PC-3 (cell line): Measurements from ENCODE around the gene LIN28B. TPM values are rescaled to one million over a fixed set of nuclear protein-coding genes. Genes with fewer than 3 reads are reported as not detected.

Experiments
- ATAC-seq: fragments of 200-7000 bp; cut with Tn5 transposase; 2 replicates; pipeline ENCODE4 v1.9.1; 2020; ENCODE audit warnings: mild to moderate bottlenecking, moderate library complexity
- BruUV-seq: library from RNA; stranded (reverse); fragments of 400-500 nt; replicated peaks from 2 replicates; lab custom pipeline; 2021; lab: Mats Ljungman, UMichigan
- CTCF ChIA-PET: fragments of 300-600 bp; sonication (Branson Sonifier 250); formaldehyde crosslinking; loops from one replicate; lab custom pipeline; 2022; ENCODE audit warnings: antibody characterized with exemption; lab: Charles Lee
- POLR2A ChIA-PET: fragments of 300-600 bp; sonication (Branson Sonifier 250); formaldehyde crosslinking; loops from one replicate; lab custom pipeline; 2022; ENCODE audit warnings: antibody characterized with exemption; ENCODE audit not compliant: unreplicated experiment; lab: Charles Lee
- DNase-seq: peaks from one replicate; pipeline ENCODE4 v3.0.0-alpha.2; 2015
- H2AFZ ChIP-seq: fragments of 300-600 bp; sonication (generic); 2 replicates; pipeline ENCODE4 v1.6.0; 2016; ENCODE audit warnings: antibody characterized with exemption, low read length
- H3F3A ChIP-seq: fragments of 300-600 bp; sonication (generic); one replicate; pipeline ENCODE4 v1.6.0; 2017; ENCODE audit warnings: antibody characterized with exemption, low read length, control low read depth, mild to moderate bottlenecking; ENCODE audit not compliant: unreplicated experiment
- H3K27ac ChIP-seq: fragments of 300-600 bp; sonication (generic); 2 replicates; pipeline ENCODE4 v1.5.1; 2016; ENCODE audit warnings: mild to moderate bottlenecking, low read length
- H3K27me3 ChIP-seq: fragments of 300-600 bp; sonication (generic); 2 replicates; pipeline ENCODE4 v1.6.1; 2016; ENCODE audit warnings: low read length, mixed read lengths
- H3K36me3 ChIP-seq: fragments of 300-600 bp; sonication (generic); 2 replicates; pipeline ENCODE4 v1.6.1; 2016; ENCODE audit warnings: low read depth, mixed run types, low read length, mixed read lengths
- H3K4me1 ChIP-seq: fragments of 300-600 bp; sonication (generic); 2 replicates; pipeline ENCODE4 v1.5.1; 2016; ENCODE audit warnings: low read length; ENCODE audit not compliant: insufficient read depth
- H3K4me2 ChIP-seq: fragments of 300-600 bp; sonication (generic); 2 replicates; pipeline ENCODE4 v1.6.0; 2016; ENCODE audit warnings: low read length
- H3K4me3 ChIP-seq: fragments of 300-600 bp; sonication (generic); 2 replicates; pipeline ENCODE4 v1.5.1; 2016; ENCODE audit warnings: mild to moderate bottlenecking, low read length, mixed read lengths
- H3K79me2 ChIP-seq: fragments of 300-600 bp; sonication (generic); 2 replicates; pipeline ENCODE4 v1.6.1; 2017; ENCODE audit warnings: low read length, mixed read lengths
- H3K9ac ChIP-seq: fragments of 300-600 bp; sonication (generic); 2 replicates; pipeline ENCODE4 v1.6.0; 2016; ENCODE audit warnings: mild to moderate bottlenecking, low read length
- H3K9me2 ChIP-seq: fragments of 300-600 bp; sonication (generic); replicated peaks from 2 replicates; pipeline ENCODE4 v1.6.1; 2016; ENCODE audit warnings: mixed run types, low read length, mixed read lengths
- H3K9me3 ChIP-seq: fragments of 300-600 bp; sonication (generic); 2 replicates; pipeline ENCODE4 v1.6.1; 2016; ENCODE audit warnings: low read length, mixed read lengths
- H4K20me1 ChIP-seq: fragments of 300-600 bp; sonication (generic); 2 replicates; pipeline ENCODE4 v1.6.1; 2016; ENCODE audit warnings: low read length, mixed read lengths
- EZH2 ChIP-seq: fragments of 300-600 bp; sonication (generic); IDR thresholded peaks from one replicate; pipeline ENCODE4 v1.6.1; 2017; ENCODE audit warnings: antibody characterized with exemption, mild to moderate bottlenecking, low read length; ENCODE audit not compliant: unreplicated experiment
- EZH2phosphoT487 ChIP-seq: fragments of 300-600 bp; sonication (generic); IDR thresholded peaks from 2 replicates; pipeline ENCODE4 v1.6.1; 2018; ENCODE audit warnings: mild to moderate bottlenecking, antibody characterized with exemption, low read length, borderline replicate concordance
- intact Hi-C: fragments of 100-400 bp; cut with micrococcal nuclease; formaldehyde crosslinking; loops from 2 replicates; pipeline ENCODE4 v1.9.0; 2023
- total RNA-seq: library from RNA; depleted of rRNA; stranded (reverse); fragments of >200 nt; gene quantifications from 2 replicates; pipeline ENCODE4 v1.2.3, GENCODE V29; 2014; rRNA removed
- TF ChIP-seq, protein P1 (sequence below): fragments of 300-600 bp; sonication (generic); conservative IDR thresholded peaks from 2 replicates; pipeline ENCODE4 v1.5.1; 2017; ENCODE audit warnings: antibody characterized with exemption, low read depth, mild to moderate bottlenecking, low read length

The LIN28B gene
- total RNA-seq, 1 experiment from 2014 or later, result 0.11 TPM

DNA sequence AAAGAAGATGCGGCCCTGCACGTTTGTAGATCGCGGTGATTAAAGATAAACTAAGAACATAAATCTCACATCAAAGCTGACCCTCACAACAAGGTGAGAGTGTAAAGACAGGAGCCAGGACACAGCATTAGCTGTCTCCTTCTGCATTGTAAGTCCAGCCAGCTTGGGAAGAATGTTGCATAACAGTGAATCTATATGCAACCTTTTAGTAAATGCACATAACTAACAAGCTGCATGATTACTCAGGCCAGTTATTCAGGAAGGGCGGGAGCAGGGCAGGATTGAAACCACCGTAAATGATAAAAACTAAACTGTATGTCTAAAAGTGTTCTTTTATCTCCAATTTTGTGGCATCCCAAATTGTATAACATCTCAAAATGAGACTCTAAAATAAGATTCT, 165.8 kb downstream of the LIN28B start:
- no peaks in the 10 kb centered on the region for H3F3A ChIP-seq
- H3K27me3 ChIP-seq, result no peaks in the 10 kb centered on the region
- ChIA-PET CTCF (no interaction called here), POLR2A (no interaction called here)
- no peaks in the 10 kb centered on the region; the same call in 1 of the 2 replicates for H3K4me1 ChIP-seq
- intact Hi-C loops, result no loop called here
- TF ChIP-seq EZH2, result no peak
- TF ChIP-seq, protein P1, sequence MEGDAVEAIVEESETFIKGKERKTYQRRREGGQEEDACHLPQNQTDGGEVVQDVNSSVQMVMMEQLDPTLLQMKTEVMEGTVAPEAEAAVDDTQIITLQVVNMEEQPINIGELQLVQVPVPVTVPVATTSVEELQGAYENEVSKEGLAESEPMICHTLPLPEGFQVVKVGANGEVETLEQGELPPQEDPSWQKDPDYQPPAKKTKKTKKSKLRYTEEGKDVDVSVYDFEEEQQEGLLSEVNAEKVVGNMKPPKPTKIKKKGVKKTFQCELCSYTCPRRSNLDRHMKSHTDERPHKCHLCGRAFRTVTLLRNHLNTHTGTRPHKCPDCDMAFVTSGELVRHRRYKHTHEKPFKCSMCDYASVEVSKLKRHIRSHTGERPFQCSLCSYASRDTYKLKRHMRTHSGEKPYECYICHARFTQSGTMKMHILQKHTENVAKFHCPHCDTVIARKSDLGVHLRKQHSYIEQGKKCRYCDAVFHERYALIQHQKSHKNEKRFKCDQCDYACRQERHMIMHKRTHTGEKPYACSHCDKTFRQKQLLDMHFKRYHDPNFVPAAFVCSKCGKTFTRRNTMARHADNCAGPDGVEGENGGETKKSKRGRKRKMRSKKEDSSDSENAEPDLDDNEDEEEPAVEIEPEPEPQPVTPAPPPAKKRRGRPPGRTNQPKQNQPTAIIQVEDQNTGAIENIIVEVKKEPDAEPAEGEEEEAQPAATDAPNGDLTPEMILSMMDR, result no peak
- no peak for TF ChIP-seq EZH2phosphoT487
- no peak overlapping the region for H3K4me2 ChIP-seq
- H2AFZ ChIP-seq, result no peak overlapping the region
- ATAC-seq, result no peak
- no peaks in the 10 kb centered on the region for H3K36me3 ChIP-seq
- no peak overlapping the region for H3K4me3 ChIP-seq
- no peaks in the 10 kb centered on the region for H4K20me1 ChIP-seq
- H3K79me2 ChIP-seq, result no peaks in the 10 kb centered on the region
- H3K9me3 ChIP-seq, result no peaks in the 10 kb centered on the region
- no peak overlapping the region for H3K9ac ChIP-seq
- no TSS peak for BruUV-seq
- DNase-seq, result no peak
- H3K27ac ChIP-seq, result no peak overlapping the region
- H3K9me2 ChIP-seq, result no peaks in the 10 kb centered on the region

Other genes starting within 250 kb of the LIN28B start
- 4.3 and 9.4 TPM in 2 replicates for gene HACE1, start 97.2 kb upstream of the LIN28B start, total RNA-seq
- gene POPDC3, start 222.9 kb downstream of the LIN28B start, total RNA-seq, result 31.6 and 41.4 TPM in 2 replicates